Measurements from ENCODE around the gene METTL27. TPM values are rescaled to one million over a fixed set of nuclear protein-coding genes. Genes with fewer than 3 reads are reported as not detected.

Gene METTL27
- polyA plus RNA-seq, 3 donors, result 1.1 to 2.1 (median 1.2) TPM

DNA sequence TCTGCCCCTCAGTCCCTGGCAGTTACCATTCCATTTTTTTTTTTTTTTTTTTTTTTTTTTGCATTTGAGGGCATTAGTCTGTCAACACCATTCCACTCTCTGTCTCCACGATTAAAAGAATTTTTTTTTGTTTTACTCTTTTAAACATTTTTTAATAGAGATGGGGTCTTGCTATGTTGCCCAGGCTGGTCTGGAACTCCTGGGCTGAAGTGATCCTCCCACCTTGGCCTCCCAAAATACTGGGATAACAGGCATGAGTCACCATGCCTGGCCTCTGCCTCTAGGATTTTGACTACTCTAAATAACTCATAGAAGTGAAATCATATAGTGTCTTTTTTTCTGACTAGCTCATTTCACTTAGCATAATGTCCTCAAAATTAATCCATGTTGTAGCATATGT is 55.7 kb downstream of the METTL27 start:
- H3K79me2 ChIP-seq (ENCODE audit: insufficient read depth, low read length), result no peaks in the 10 kb centered on the region
- H3K9me3 Mint-ChIP-seq, result peaks cover 1 to 21% (median 17%) of the 10 kb centered on the region in 7 donors
- H3K9me3 ChIP-seq (replicated peaks in 1 of 2; ENCODE audit: control insufficient read depth in 1 of 2, insufficient read depth in 1 of 2, low read length in 2 of 2), result peaks cover 0 to 4% of the 10 kb centered on the region in 2 donors
- no peak overlapping the region for H3K27ac ChIP-seq (ENCODE audit: low read depth in 1 of 2, low read length in 2 of 2)
- peaks cover 2 to 9% (median 6%) of the 10 kb centered on the region in 3 donors for H3K27me3 Mint-ChIP-seq (ENCODE audit: low read depth in 3 of 3)
- DNase-seq, result no peak
- WGBS (ENCODE audit: insufficient coverage), result no CpG with 5 or more reads among the region's 1 CpG
- H3K36me3 ChIP-seq (replicated peaks in 1 of 2; ENCODE audit: control insufficient read depth in 1 of 2, insufficient read depth in 2 of 2, low read length in 2 of 2), result no peaks in the 10 kb centered on the region
- no peaks in the 10 kb centered on the region for H3K4me1 ChIP-seq (ENCODE audit: control insufficient read depth in 1 of 2, insufficient read depth in 2 of 2, low read length in 2 of 2)
- no peak overlapping the region for H3K4me2 ChIP-seq (replicated peaks; ENCODE audit: extremely low read depth, low read length, poor library complexity, severe bottlenecking)
- intact Hi-C loops (cut with micrococcal nuclease), result no loop called here
- H3K4me3 Mint-ChIP-seq, result no peak overlapping the region
- TF ChIP-seq, protein P1, sequence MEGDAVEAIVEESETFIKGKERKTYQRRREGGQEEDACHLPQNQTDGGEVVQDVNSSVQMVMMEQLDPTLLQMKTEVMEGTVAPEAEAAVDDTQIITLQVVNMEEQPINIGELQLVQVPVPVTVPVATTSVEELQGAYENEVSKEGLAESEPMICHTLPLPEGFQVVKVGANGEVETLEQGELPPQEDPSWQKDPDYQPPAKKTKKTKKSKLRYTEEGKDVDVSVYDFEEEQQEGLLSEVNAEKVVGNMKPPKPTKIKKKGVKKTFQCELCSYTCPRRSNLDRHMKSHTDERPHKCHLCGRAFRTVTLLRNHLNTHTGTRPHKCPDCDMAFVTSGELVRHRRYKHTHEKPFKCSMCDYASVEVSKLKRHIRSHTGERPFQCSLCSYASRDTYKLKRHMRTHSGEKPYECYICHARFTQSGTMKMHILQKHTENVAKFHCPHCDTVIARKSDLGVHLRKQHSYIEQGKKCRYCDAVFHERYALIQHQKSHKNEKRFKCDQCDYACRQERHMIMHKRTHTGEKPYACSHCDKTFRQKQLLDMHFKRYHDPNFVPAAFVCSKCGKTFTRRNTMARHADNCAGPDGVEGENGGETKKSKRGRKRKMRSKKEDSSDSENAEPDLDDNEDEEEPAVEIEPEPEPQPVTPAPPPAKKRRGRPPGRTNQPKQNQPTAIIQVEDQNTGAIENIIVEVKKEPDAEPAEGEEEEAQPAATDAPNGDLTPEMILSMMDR (IDR thresholded peaks at IDR 0.05), result no peak
- H3K4me3 ChIP-seq (replicated peaks in 1 of 3; ENCODE audit: low read depth in 2 of 3, low read length in 3 of 3), result no peak overlapping the region
- no peak overlapping the region for H3K9ac ChIP-seq (ENCODE audit: insufficient read depth, low read length, poor library complexity, severe bottlenecking)
- H3K27ac Mint-ChIP-seq, result no peak overlapping the region
- no peaks in the 10 kb centered on the region for H4K20me1 ChIP-seq (ENCODE audit: insufficient read depth, low read length)
- H3K27me3 ChIP-seq (ENCODE audit: control insufficient read depth in 2 of 2, insufficient read depth in 2 of 2, low read length in 2 of 2), result no peaks in the 10 kb centered on the region
- H2AFZ ChIP-seq (ENCODE audit: insufficient read depth, low read depth, low read length, poor library complexity, severe bottlenecking), result no peak overlapping the region
- H3K4me1 Mint-ChIP-seq, result no peaks in the 10 kb centered on the region
- no peaks in the 10 kb centered on the region for H3K36me3 Mint-ChIP-seq

Other genes starting within 250 kb of the METTL27 start
- under 1 TPM in 2 of 3 donors, not detected in 1; 0.15 to 0.24 TPM for gene MLXIPL, start 218.0 kb downstream of the METTL27 start, polyA plus RNA-seq
- not detected for gene VPS37D, start 174.7 kb downstream of the METTL27 start, polyA plus RNA-seq
- gene DNAJC30, start 159.1 kb downstream of the METTL27 start, polyA plus RNA-seq, result 1 to 10 TPM; 2.4 to 5.2 (median 3.2) TPM
- gene BUD23, start 158.9 kb downstream of the METTL27 start, polyA plus RNA-seq, result 10 to 100 TPM; 44.5 to 51.9 (median 51.1) TPM
- gene STX1A, start 122.8 kb downstream of the METTL27 start, polyA plus RNA-seq, result 1 to 10 TPM in 1 of 3 donors, under 1 TPM in 2; 0.27 to 2.7 (median 0.37) TPM
- 10 to 100 TPM; 20.3 to 23.5 (median 22.1) TPM for gene ABHD11, start 103.7 kb downstream of the METTL27 start, polyA plus RNA-seq
- gene CLDN3, start 72.2 kb downstream of the METTL27 start, polyA plus RNA-seq, result not detected
- gene CLDN4, start 11.5 kb downstream of the METTL27 start, polyA plus RNA-seq, result under 1 TPM in 1 of 3 donors, not detected in 2; 0.01 TPM
- gene TMEM270, start 18.6 kb upstream of the METTL27 start, polyA plus RNA-seq, result not detected
- gene ELN, start 185.7 kb upstream of the METTL27 start, polyA plus RNA-seq, result not detected
- 10 to 100 TPM; 12.6 to 30.2 (median 13.9) TPM for gene LIMK1, start 241.3 kb upstream of the METTL27 start, polyA plus RNA-seq